Loucy (cell line): ENCODE data around the gene CDCA4.

Experiments
- H2AFZ ChIP-seq: fragments of 200-600 bp; sonication (generic); 2 replicates; pipeline ENCODE4 v1.6.0; 2016; ENCODE audit warnings: antibody characterized with exemption, mild to moderate bottlenecking, low read length, moderate library complexity
- H3F3A ChIP-seq: fragments of 200-600 bp; 2 replicates; pipeline ENCODE4 v1.6.0; 2016; ENCODE audit warnings: antibody characterized with exemption, low read depth, mild to moderate bottlenecking
- H3K27me3 ChIP-seq: fragments of 200-600 bp; sonication (generic); 2 replicates; pipeline ENCODE4 v1.6.1; 2014; ENCODE audit warnings: low read length, mild to moderate bottlenecking; ENCODE audit not compliant: insufficient read depth, poor library complexity, severe bottlenecking
- H3K36me3 ChIP-seq: fragments of 200-600 bp; sonication (generic); 2 replicates; pipeline ENCODE4 v1.6.1; 2016; ENCODE audit warnings: low read length; ENCODE audit not compliant: insufficient read depth
- H3K4me1 ChIP-seq: fragments of 200-600 bp; sonication (generic); 2 replicates; pipeline ENCODE4 v1.5.1; 2014; ENCODE audit warnings: low read length, mild to moderate bottlenecking; ENCODE audit not compliant: insufficient read depth, poor library complexity, severe bottlenecking
- H3K4me2 ChIP-seq: fragments of 200-600 bp; sonication (generic); 2 replicates; pipeline ENCODE4 v1.6.0; 2014; ENCODE audit warnings: antibody characterized with exemption, low read length, low read depth, mild to moderate bottlenecking; ENCODE audit not compliant: poor library complexity, severe bottlenecking
- H3K4me3 ChIP-seq: fragments of 200-600 bp; sonication (generic); 2 replicates; pipeline ENCODE4 v1.5.1; 2014; ENCODE audit warnings: low read length, mild to moderate bottlenecking, mixed read lengths; ENCODE audit not compliant: poor library complexity, severe bottlenecking
- H3K79me2 ChIP-seq: fragments of 200-600 bp; sonication (generic); 2 replicates; pipeline ENCODE4 v1.6.1; 2014; ENCODE audit warnings: low read length; ENCODE audit not compliant: insufficient read depth
- H3K9ac ChIP-seq: fragments of 200-600 bp; sonication (generic); 2 replicates; pipeline ENCODE4 v1.6.0; 2014; ENCODE audit warnings: mild to moderate bottlenecking, low read depth, low read length, moderate library complexity; ENCODE audit not compliant: poor library complexity, severe bottlenecking
- H3K9me2 ChIP-seq: fragments of 200-600 bp; sonication (generic); replicated peaks from 2 replicates; pipeline ENCODE4 v1.6.1; 2016; ENCODE audit warnings: low read depth, low read length, mixed read lengths
- H3K9me3 ChIP-seq: fragments of 200-600 bp; sonication (generic); 2 replicates; pipeline ENCODE4 v1.6.1; 2014; ENCODE audit warnings: mild to moderate bottlenecking, antibody characterized with exemption, low read length, low read depth; ENCODE audit not compliant: insufficient read depth
- H4K20me1 ChIP-seq: fragments of 200-600 bp; sonication (generic); 2 replicates; pipeline ENCODE4 v1.6.0; 2014; ENCODE audit warnings: antibody characterized with exemption, low read length, mild to moderate bottlenecking; ENCODE audit not compliant: insufficient read depth, poor library complexity, severe bottlenecking
- EZH2phosphoT487 ChIP-seq: fragments of 200-600 bp; IDR thresholded peaks from 2 replicates; pipeline ENCODE4 v1.6.1; 2018; ENCODE audit warnings: antibody characterized with exemption, mild to moderate bottlenecking, moderate library complexity, borderline replicate concordance
- TF ChIP-seq, protein P1 (sequence below): fragments of 200-600 bp; sonication (generic); conservative IDR thresholded peaks from 2 replicates; pipeline ENCODE4 v1.5.1; 2014; ENCODE audit warnings: mild to moderate bottlenecking, antibody characterized with exemption, low read length

Gene CDCA4

DNA sequence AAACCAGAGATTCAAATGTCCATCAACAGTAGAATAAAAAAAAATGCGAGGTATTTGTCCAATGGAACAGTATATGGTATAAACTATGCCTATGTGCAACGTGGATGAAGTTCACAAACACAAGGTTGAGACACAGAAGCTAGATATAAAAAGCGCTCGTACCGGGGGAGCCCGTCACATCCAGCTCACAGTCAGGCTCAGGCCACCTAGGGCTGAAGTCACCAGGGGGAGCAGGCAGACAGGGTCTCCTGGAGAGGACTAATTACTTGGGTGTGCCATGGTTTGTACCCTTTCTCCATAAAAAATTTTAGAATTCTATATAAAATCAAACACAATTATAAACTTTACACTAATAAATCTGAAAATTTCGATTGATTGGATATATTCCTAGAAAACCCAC lies 56.3 kb downstream of the CDCA4 start:
- Histone ChIP-seq H3K9ac (no peak overlapping the region), H3K9me2 (no peaks in the 10 kb centered on the region), H3K36me3 (no peaks in the 10 kb centered on the region), H3K27me3 (no peaks in the 10 kb centered on the region), H4K20me1 (no peaks in the 10 kb centered on the region), H3K9me3 (no peaks in the 10 kb centered on the region), H3K4me2 (no peak overlapping the region), H2AFZ (no peak overlapping the region), H3K4me3 (no peak overlapping the region), H3K4me1 (no peaks in the 10 kb centered on the region), H3F3A (no peaks in the 10 kb centered on the region), H3K79me2 (no peaks in the 10 kb centered on the region)
- TF ChIP-seq, protein P1, sequence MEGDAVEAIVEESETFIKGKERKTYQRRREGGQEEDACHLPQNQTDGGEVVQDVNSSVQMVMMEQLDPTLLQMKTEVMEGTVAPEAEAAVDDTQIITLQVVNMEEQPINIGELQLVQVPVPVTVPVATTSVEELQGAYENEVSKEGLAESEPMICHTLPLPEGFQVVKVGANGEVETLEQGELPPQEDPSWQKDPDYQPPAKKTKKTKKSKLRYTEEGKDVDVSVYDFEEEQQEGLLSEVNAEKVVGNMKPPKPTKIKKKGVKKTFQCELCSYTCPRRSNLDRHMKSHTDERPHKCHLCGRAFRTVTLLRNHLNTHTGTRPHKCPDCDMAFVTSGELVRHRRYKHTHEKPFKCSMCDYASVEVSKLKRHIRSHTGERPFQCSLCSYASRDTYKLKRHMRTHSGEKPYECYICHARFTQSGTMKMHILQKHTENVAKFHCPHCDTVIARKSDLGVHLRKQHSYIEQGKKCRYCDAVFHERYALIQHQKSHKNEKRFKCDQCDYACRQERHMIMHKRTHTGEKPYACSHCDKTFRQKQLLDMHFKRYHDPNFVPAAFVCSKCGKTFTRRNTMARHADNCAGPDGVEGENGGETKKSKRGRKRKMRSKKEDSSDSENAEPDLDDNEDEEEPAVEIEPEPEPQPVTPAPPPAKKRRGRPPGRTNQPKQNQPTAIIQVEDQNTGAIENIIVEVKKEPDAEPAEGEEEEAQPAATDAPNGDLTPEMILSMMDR: no peak
- TF ChIP-seq EZH2phosphoT487: no peak
